ENCODE measurements around the gene DGKB. TPM values are rescaled to one million over a fixed set of nuclear protein-coding genes. Genes with fewer than 3 reads are reported as not detected.

DGKB gene
- total RNA-seq, 4 donors from 2014 or later: 0.07 to 0.95 (median 0.34) TPM

DNA sequence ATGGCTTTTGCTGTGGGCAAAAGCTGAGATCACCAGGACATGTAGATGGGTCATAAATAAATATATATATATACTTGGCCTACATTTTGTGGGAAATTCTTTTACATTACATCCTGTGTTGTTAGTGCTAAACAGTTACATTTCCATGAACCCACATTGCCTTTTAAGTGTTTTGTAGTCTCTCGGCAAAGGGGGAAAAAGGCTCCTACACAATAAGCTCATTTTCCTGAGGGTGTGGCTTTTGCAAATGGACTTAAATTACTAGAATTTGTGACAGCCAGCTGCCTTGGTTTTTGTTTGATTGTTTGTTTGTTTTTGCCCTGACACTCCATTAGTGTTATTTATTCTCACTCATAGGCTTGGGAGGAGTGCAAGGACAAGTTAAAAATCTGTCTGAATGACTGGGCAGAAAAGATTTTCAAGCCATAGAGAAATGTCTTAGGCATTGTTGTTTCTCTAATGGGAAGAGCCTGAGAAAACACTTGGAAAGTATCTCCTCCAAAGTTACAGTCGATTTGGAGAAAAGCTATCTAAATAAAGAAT lies 128.8 kb downstream of the DGKB start:
- no peak for TF ChIP-seq POLR2A (IDR thresholded peaks at IDR 0.05)
- no peak for TF ChIP-seq CTCF (IDR thresholded peaks at IDR 0.05 in 4 of 5, conservative IDR thresholded peaks at IDR 0.05 in 1 of 5)
- no peak for DNase-seq
- intact Hi-C loops (cut with DNase I; ENCODE audit: low total_unique reads): no loop called here
- Histone ChIP-seq H3K4me3 (no peak overlapping the region), H3K9me3 (no peaks in the 10 kb centered on the region), H3K27me3 (no peaks in the 10 kb centered on the region), H3K27ac (no peak overlapping the region), H3K4me1 (no peaks in the 10 kb centered on the region), H3K36me3 (no peaks in the 10 kb centered on the region)
- in situ Hi-C loops (cut with MboI; ENCODE audit: low sequenced_read_pairs in 4 of 4): no loop called here
- no peak for ATAC-seq

GRCh38 chr7:14770614-14771013 lies 131.9 kb downstream of the DGKB start:
- Histone ChIP-seq H3K4me3 (no peak overlapping the region), H3K9me3 (no peaks in the 10 kb centered on the region), H3K27me3 (no peaks in the 10 kb centered on the region), H3K27ac (no peak overlapping the region), H3K4me1 (no peaks in the 10 kb centered on the region), H3K36me3 (no peaks in the 10 kb centered on the region)
- no peak for ATAC-seq
- intact Hi-C loops (cut with DNase I; ENCODE audit: low total_unique reads) (no loop called here), in situ Hi-C loops (cut with MboI; ENCODE audit: low sequenced_read_pairs in 4 of 4) (no loop called here)
- no peak for TF ChIP-seq POLR2A (IDR thresholded peaks at IDR 0.05)
- TF ChIP-seq CTCF (IDR thresholded peaks at IDR 0.05 in 4 of 5, conservative IDR thresholded peaks at IDR 0.05 in 1 of 5): no peak
- no peak for DNase-seq

- DNase-seq: no peak
- TF ChIP-seq POLR2A (IDR thresholded peaks at IDR 0.05): no peak
- TF ChIP-seq CTCF (IDR thresholded peaks at IDR 0.05 in 4 of 5, conservative IDR thresholded peaks at IDR 0.05 in 1 of 5): no peak
- H3K4me3 ChIP-seq: no peak overlapping the region
- no peaks in the 10 kb centered on the region for H3K9me3 ChIP-seq
- in situ Hi-C loops (cut with MboI; ENCODE audit: low sequenced_read_pairs in 4 of 4): no loop called here
- no peaks in the 10 kb centered on the region for H3K27me3 ChIP-seq
- no peak overlapping the region for H3K27ac ChIP-seq
- no peak for ATAC-seq
- H3K36me3 ChIP-seq: no peaks in the 10 kb centered on the region
- intact Hi-C loops (cut with DNase I; ENCODE audit: low total_unique reads): no loop called here
- H3K4me1 ChIP-seq: peaks cover under 1 to 4% of the 10 kb centered on the region in 2 donors
Measured at GRCh38 chr7:14769261-14769660, 133.3 kb downstream of the DGKB start.

GRCh38 chr7:14767716-14768425 lies 134.7 kb downstream of the DGKB start:
- Histone ChIP-seq H3K4me3 (no peak overlapping the region), H3K36me3 (no peaks in the 10 kb centered on the region), H3K27ac (no peak overlapping the region), H3K4me1 (peaks cover 14 to 17% of the 10 kb centered on the region in 2 donors), H3K27me3 (no peaks in the 10 kb centered on the region), H3K9me3 (no peaks in the 10 kb centered on the region)
- in situ Hi-C loops (cut with MboI; ENCODE audit: low sequenced_read_pairs in 4 of 4) (no loop called here), intact Hi-C loops (cut with DNase I; ENCODE audit: low total_unique reads) (no loop called here)
- TF ChIP-seq CTCF (IDR thresholded peaks at IDR 0.05 in 4 of 5, conservative IDR thresholded peaks at IDR 0.05 in 1 of 5): no peak
- no peak for TF ChIP-seq POLR2A (IDR thresholded peaks at IDR 0.05)
- no peak for DNase-seq
- ATAC-seq: no peak
